Choroid plexus epithelial cell (primary cell): Measurements from ENCODE around the gene TPPP3.

Experiments used
- DNase-seq: peaks from one replicate; pipeline ENCODE4 v3.0.0-alpha.2; 2010; ENCODE audit warnings: low read depth
- H3K4me3 ChIP-seq: 2 replicates; pipeline ENCODE4 v1.5.1; 2011; ENCODE audit warnings: low read depth, mild to moderate bottlenecking, control low read depth, low read length, moderate library complexity
- CTCF ChIP-seq: conservative IDR thresholded peaks from 2 replicates; pipeline ENCODE4 v1.5.1; 2011; ENCODE audit warnings: low read depth, mild to moderate bottlenecking, control low read depth, inconsistent platforms, low read length, moderate library complexity

TPPP3 gene

DNA sequence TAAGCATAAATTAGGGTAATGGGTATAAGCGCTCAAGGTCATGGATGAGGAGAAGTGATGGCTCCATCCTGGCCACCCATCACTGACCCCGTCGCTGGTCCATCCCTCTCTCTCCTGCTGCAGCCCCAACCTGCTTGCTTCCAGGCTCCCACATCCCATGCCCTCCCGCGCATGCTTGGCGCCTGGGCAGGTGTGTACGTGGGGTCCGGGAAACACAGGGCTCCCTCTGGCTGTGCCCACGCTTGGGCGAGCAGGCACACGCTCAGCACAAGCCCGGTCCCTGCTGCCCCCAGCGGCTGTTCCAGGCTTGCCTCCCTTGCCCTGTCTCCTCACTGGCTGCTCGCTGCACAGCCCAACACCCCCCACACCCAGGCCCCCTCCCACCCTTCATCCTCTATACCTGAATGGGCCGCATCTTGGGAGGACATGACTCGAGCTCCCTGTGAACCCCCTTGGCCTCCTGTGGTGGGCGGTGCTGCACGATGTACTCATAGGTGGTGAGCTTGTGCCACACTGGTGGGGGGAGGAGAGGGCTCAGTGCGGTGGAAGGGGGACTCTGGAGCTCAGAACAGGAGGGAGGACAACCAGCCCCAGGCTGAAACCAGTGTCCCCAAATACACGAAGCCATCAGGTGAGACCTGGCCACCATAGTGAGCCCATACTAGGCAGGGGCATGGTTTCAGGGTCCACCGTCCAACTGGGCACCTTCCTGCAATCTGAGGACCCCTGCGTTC, 4.7 kb upstream of the TPPP3 start:
- no peak for DNase-seq
- no peak overlapping the region for H3K4me3 ChIP-seq
- no peak for TF ChIP-seq CTCF

- H3K4me3 ChIP-seq: no peak overlapping the region
- no peak for DNase-seq
- TF ChIP-seq CTCF: no peak
Measured at GRCh38 chr16:67397036-67397801, 3.9 kb upstream of the TPPP3 start.

DNA sequence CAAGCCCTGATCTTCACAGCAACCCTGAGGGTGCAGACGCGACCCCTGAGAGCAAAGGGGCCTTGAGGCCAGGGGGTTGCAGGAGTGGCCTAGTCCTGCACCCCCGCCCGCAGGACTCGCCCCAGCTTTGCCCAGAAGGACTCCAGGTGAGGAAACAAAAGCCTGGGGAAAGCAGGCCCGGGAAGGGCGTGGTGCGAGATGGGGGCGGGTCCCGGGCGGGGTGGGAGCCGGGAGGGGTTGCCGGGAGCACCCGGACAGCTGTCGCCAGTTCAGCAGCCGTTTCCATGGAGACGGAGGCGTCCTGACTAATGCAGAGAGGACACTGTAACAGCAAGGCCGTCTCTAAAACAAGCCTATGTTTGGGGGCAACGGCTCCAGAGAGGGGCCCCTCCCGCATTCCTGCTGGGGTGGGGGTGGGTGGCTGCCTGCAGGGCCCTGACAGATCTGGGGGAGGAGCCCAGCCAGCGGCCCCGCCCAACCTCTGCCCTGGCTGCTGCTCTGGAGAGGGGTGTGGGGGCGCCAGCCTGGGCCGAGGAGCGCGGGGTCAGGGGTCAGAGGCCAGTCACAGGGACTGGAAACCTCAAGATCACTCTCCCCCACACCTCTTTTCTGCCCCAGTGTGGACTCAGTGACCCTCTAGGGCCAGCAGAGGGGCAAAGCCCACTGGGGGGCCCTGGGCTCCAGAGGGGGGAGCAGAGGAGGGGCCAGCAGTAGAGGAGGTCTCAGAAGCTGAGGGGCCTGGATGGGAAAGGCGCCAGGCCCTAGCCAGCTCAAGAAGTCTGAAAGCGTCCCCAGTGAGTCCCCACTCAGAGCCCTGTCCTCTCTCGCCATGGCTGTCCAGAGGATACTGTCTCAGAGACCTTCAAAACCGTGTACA, 3.1 kb upstream of the TPPP3 start:
- DNase-seq: peak; percentile 58
- no peak for TF ChIP-seq CTCF
- no peak overlapping the region for H3K4me3 ChIP-seq

DNA sequence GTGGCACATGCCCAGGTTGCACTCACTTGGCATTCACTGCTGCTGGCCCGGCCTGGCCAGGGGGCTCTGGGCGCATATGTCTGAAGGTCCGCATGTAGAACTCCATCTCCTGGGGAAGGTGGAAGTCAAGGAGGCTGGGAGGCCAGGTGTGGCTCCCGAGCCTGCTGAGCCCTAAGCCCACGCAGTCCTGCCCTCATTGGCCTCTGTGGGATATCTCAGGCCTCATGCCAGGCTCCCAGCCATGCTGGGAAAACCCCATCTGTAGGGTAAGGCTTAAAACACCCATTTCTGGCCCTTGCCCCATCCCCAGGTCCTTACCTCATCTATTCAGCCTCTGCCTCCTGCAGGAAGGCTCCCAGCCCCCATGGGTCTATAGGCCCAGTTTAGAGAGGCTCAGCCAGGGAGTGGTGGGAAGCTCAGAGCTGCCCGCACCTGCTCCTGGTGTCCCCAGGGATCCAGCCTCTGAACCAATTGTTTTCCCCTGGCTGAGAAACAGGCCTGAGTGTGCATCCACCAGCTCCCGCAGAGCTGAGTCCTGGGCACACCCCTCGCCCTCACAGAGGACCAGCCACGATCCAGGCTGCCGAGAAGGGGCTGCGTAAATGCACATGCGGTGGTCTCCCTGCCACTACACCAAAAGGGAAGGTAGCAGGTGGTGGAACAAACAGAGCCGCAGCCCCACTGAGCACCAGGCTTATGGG, 2.3 kb upstream of the TPPP3 start:
- no peak for TF ChIP-seq CTCF

GRCh38 chr16:67395105-67395457, 1.8 kb upstream of the TPPP3 start:
- TF ChIP-seq CTCF: no peak
- H3K4me3 ChIP-seq: no peak overlapping the region
- no peak for DNase-seq

More for the DNA sequence above, 2.3 kb upstream of the TPPP3 start:
- H3K4me3 ChIP-seq: no peak overlapping the region
- DNase-seq: no peak
